MCF 10A (cell line): ENCODE results near the gene ALS2CL. TPM values are rescaled to one million over a fixed set of nuclear protein-coding genes. Genes with fewer than 3 reads are reported as not detected.

Experiments used
- BruUV-seq: library from RNA; stranded (reverse); fragments of 400-500 nt; replicated peaks from 2 replicates; lab custom pipeline; 2021; lab: Mats Ljungman, UMichigan
- CTCF ChIA-PET: fragments of 300-600 bp; sonication (Branson Sonifier 250); formaldehyde crosslinking; extraction: SDS; loops from one replicate; lab custom pipeline; 2021; ENCODE audit warnings: antibody characterized with exemption, inconsistent platforms; lab: Yijun Ruan, JAX
- POLR2A ChIA-PET: fragments of 300-600, 350-650 bp; sonication (Branson Sonifier 250); formaldehyde crosslinking; extraction: SDS; loops from one replicate; lab custom pipeline; 2020; ENCODE audit warnings: antibody characterized with exemption, inconsistent platforms; lab: Yijun Ruan, JAX
- DNase-seq: peaks from one replicate; pipeline ENCODE4 v3.0.0-alpha.2; 2018; ENCODE audit not compliant: unreplicated experiment
- H3K27ac Mint-ChIP-seq: one replicate; pipeline ENCODE4 v1.8.0; 2022; ENCODE audit warnings: mild to moderate bottlenecking, low read depth, mixed read lengths; ENCODE audit not compliant: unreplicated experiment
- H3K27me3 Mint-ChIP-seq: one replicate; pipeline ENCODE4 v1.8.0; 2022; ENCODE audit warnings: mixed read lengths; ENCODE audit not compliant: insufficient read depth, unreplicated experiment
- H3K36me3 Mint-ChIP-seq: one replicate; pipeline ENCODE4 v1.8.0; 2022; ENCODE audit warnings: mild to moderate bottlenecking, moderate library complexity, mixed read lengths; ENCODE audit not compliant: insufficient read depth, unreplicated experiment
- H3K4me1 Mint-ChIP-seq: one replicate; pipeline ENCODE4 v1.8.0; 2022; ENCODE audit warnings: mixed read lengths; ENCODE audit not compliant: insufficient read depth, unreplicated experiment
- H3K4me3 Mint-ChIP-seq: one replicate; pipeline ENCODE4 v1.8.0; 2022; ENCODE audit warnings: mild to moderate bottlenecking, moderate library complexity, mixed read lengths; ENCODE audit not compliant: unreplicated experiment
- H3K9me3 Mint-ChIP-seq: one replicate; pipeline ENCODE4 v1.8.0; 2022; ENCODE audit warnings: mixed read lengths; ENCODE audit not compliant: unreplicated experiment
- CTCF ChIP-seq: fragments of 200-600 bp; IDR thresholded peaks from one replicate; pipeline ENCODE4 v1.8.0; 2022; ENCODE audit warnings: antibody characterized with exemption, mild to moderate bottlenecking; ENCODE audit not compliant: unreplicated experiment
- intact Hi-C: fragments of 100-400 bp; cut with micrococcal nuclease; formaldehyde crosslinking; loops from 2 replicates; pipeline ENCODE4 v1.14.1; 2022
- total RNA-seq: library from RNA; stranded (reverse); gene quantifications from 2 replicates; pipeline ENCODE4 v1.2.3, GENCODE V29; 2022

The ALS2CL gene
- total RNA-seq, 1 experiment from 2014 or later, result 95.5 TPM

DNA sequence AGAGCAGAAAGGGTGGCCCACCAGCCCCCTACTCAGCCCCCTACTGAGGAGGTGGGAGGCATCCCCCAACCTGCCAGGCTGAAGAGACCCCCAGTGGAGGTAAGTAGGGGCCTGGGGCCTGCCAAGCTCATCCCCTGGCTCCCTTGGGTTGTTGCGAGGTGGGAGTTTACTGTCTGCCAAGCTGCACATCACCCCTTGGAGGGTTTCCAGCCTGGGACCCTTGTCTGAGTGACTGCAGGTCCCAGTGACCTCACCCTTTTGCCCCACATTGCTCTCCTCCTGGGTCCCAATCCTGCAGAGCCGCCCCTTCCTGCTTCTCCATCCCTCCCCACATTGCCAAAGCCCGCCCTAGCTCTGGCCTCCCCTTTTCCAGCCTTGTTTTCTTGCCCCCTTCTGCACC lies 1.0 kb upstream of the ALS2CL start:
- peaks cover 49% of the 10 kb centered on the region for H3K4me1 Mint-ChIP-seq
- no peaks in the 10 kb centered on the region for H3K27me3 Mint-ChIP-seq
- CTCF ChIA-PET, result no interaction called here
- no peak for TF ChIP-seq CTCF
- intact Hi-C loops, result no loop called here
- no peak overlapping the region for H3K27ac Mint-ChIP-seq
- no peak for DNase-seq
- H3K4me3 Mint-ChIP-seq, result peak overlapping the region; percentile 38
- no TSS peak for BruUV-seq
- no peaks in the 10 kb centered on the region for H3K36me3 Mint-ChIP-seq
- H3K9me3 Mint-ChIP-seq, result no peaks in the 10 kb centered on the region
- POLR2A ChIA-PET, result interaction anchor here (0.7 kb wide), 1 partner anchor 24 kb away, joined by 3 read pairs; no protein-coding TSS in a partner anchor

DNA sequence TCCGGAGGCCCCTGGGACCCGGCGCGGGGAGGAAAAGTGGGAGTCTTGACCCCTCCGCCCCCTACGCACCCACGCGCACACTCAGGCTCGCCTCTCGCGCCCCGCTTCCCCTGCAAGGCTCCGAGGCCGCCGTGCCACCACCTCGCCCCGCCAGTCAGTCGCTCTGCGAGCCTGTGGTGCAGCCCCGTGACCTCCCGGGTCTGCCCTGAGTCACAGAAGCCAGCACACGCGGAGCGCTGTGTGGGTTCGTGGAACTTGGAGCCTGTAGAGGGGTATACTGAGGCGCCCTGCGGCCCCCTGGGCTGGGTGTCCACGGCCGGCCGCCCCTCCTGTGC lies 380 bp upstream of the ALS2CL start:
- POLR2A ChIA-PET, result interaction anchor here (0.7 to 3.7 kb wide), 12 partner anchors 9 to 687 kb away, joined by 3 to 27 read pairs (median 8); partner anchors contain the start of genes CCDC12, NBEAL2, PTPN23 and SETD2
- Mint-ChIP-seq H3K27me3 (no peaks in the 10 kb centered on the region), H3K9me3 (no peaks in the 10 kb centered on the region), H3K4me3 (peak overlapping the region; percentile 84), H3K36me3 (no peaks in the 10 kb centered on the region), H3K4me1 (peaks cover 49% of the 10 kb centered on the region), H3K27ac (no peak overlapping the region)
- CTCF ChIA-PET, result interaction anchor here (0.6 to 0.7 kb wide), 3 partner anchors 747 to 1101 kb away, joined by 3 to 4 read pairs (median 4); partner anchors contain the start of gene ELP6
- TF ChIP-seq CTCF, result no peak
- intact Hi-C loops, result loop anchor here (1.0 kb wide), 1 partner anchor 206 kb away; no protein-coding TSS in a partner anchor
- DNase-seq, result no peak
- BruUV-seq, result no TSS peak

DNA sequence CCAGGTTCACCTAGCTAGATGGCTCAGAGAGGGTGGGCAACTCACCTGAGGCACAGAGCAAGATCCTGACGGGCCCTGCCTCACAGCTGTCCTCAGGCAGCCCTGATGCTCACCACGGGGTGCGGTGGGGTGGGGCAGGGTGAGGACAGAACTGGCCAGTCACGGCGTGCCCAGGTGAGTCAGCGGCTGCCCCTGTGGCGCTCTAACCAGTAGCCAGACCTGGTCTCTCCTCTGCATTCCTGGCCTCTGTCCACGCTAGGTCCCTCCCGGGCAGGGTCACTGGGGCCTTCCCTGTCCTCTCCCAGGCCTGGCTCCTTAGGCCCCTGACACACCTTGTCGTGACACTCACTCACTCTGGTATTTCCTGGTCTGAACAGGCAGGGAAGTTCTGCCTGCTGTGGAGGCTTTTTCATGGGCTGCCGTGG lies 901 bp downstream of the ALS2CL start:
- no peak for TF ChIP-seq CTCF
- POLR2A ChIA-PET, result interaction anchor here (0.5 to 3.7 kb wide), 22 partner anchors 11 to 1774 kb away, joined by 3 to 27 read pairs (median 5); partner anchors contain the start of genes CCDC12, NBEAL2, PTPN23 and SETD2
- Mint-ChIP-seq H3K4me3 (peak overlapping the region; percentile 84), H3K36me3 (peaks cover under 1% of the 10 kb centered on the region), H3K4me1 (peaks cover 49% of the 10 kb centered on the region), H3K9me3 (no peaks in the 10 kb centered on the region), H3K27me3 (no peaks in the 10 kb centered on the region), H3K27ac (peak overlapping the region; percentile 94)
- BruUV-seq, result no TSS peak
- intact Hi-C loops, result no loop called here
- CTCF ChIA-PET, result interaction anchor here (0.8 to 3.1 kb wide), 3 partner anchors 202 to 216 kb away, joined by 3 to 18 read pairs (median 4); no protein-coding TSS in a partner anchor
- peak; percentile 95 for DNase-seq

DNA sequence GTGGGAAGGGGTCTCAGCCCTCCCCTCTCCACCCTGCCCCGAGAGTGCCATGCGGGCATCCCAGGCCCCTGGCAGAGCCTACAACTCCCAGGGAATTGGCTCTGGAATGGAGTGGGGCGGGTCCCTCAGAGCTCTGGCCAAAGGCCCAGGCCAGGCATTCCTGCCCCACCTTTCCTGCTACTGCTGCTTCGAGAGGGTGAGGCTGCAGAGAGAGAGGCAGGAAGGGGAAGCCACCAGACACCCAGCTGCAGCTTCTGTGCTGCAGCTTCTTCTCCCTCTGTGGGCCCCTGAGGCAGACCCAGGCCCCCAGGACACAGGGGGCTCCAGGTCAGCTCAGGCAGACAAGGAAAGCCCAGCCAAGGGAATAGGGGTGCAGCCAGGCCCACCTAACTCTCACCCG lies 2.7 kb downstream of the ALS2CL start:
- peaks cover 45% of the 10 kb centered on the region for H3K4me1 Mint-ChIP-seq
- H3K27ac Mint-ChIP-seq, result peak overlapping the region; percentile 94
- POLR2A ChIA-PET, result interaction anchor here (0.7 to 3.7 kb wide), 11 partner anchors 9 to 1112 kb away, joined by 3 to 27 read pairs (median 6); partner anchors contain the start of genes DHX30 and NBEAL2
- CTCF ChIA-PET, result interaction anchor here (0.6 to 3.1 kb wide), 4 partner anchors 202 to 511 kb away, joined by 3 to 18 read pairs (median 4); no protein-coding TSS in a partner anchor
- no TSS peak for BruUV-seq
- H3K27me3 Mint-ChIP-seq, result no peaks in the 10 kb centered on the region
- H3K36me3 Mint-ChIP-seq, result peaks cover 8% of the 10 kb centered on the region
- H3K9me3 Mint-ChIP-seq, result no peaks in the 10 kb centered on the region
- DNase-seq, result peak; percentile 78
- intact Hi-C loops, result no loop called here
- no peak for TF ChIP-seq CTCF
- peak overlapping the region; percentile 55 for H3K4me3 Mint-ChIP-seq
